GM12878 (cell line): ENCODE data around the gene TEX9. TPM values are rescaled to one million over a fixed set of nuclear protein-coding genes. Genes with fewer than 3 reads are reported as not detected.

Source experiments
- ATAC-seq: fragments of 200-7000 bp; cut with Tn5 transposase; 3 replicates; pipeline ENCODE4 v1.9.1; 2020; ENCODE audit warnings: mild to moderate bottlenecking, moderate library complexity
- BruUV-seq: library from RNA; stranded (reverse); fragments of 400-500 nt; replicated peaks from 2 replicates; lab custom pipeline; 2021; lab: Mats Ljungman, UMichigan
- CTCF ChIA-PET: fragments of 300-600 bp; sonication (Branson Sonifier 250); formaldehyde crosslinking; extraction: SDS; loops from one replicate; lab custom pipeline; 2021; ENCODE audit warnings: inconsistent platforms; lab: Yijun Ruan, JAX
- POLR2A ChIA-PET: fragments of 350-600 bp; formaldehyde crosslinking; extraction: SDS; loops from one replicate; lab custom pipeline; 2021; ENCODE audit warnings: inconsistent platforms; lab: Charles Lee
- RAD21 ChIA-PET: fragments of 300-600 bp; sonication (Branson Sonifier 250); formaldehyde crosslinking; loops from one replicate; lab custom pipeline; 2023; ENCODE audit warnings: antibody characterized with exemption; ENCODE audit not compliant: unreplicated experiment; lab: Charles Lee
- SMC1A ChIA-PET: fragments of 300-600 bp; sonication (Branson Sonifier 250); formaldehyde crosslinking; loops from one replicate; lab custom pipeline; 2023; ENCODE audit not compliant: unreplicated experiment, uncharacterized antibody; lab: Charles Lee
- DNase-seq: peaks from one replicate; pipeline ENCODE4 v3.0.0-alpha.2; 2011; ENCODE audit warnings: low read depth, low spot score
- FAIRE-seq: peaks from 3 replicates; lab custom pipeline; 2011; peaks lifted over from hg19 to GRCh38; lab: Jason Lieb, UNC
- H2AFZ ChIP-seq: 2 replicates; pipeline ENCODE4 v1.6.0; 2011; ENCODE audit warnings: low read depth, low read length, control low read depth; ENCODE audit not compliant: control insufficient read depth
- H3K27ac ChIP-seq: 2 replicates; pipeline ENCODE4 v1.5.1; 2011; ENCODE audit warnings: control low read depth; ENCODE audit not compliant: control insufficient read depth, insufficient read depth
- H3K27me3 ChIP-seq, 2 experiments: replicated peaks in 1 of 2; 2 replicates each; pipeline versions ENCODE4 v1.6.0 to v1.6.1; 2011; ENCODE audit warnings: low read length in 1 of 2; ENCODE audit not compliant: control insufficient read depth in 2 of 2, insufficient read depth in 2 of 2
- H3K36me3 ChIP-seq, 2 experiments: 2 replicates each; pipeline ENCODE4 v1.5.1; 2011; ENCODE audit warnings: low read length in 1 of 2; ENCODE audit not compliant: control insufficient read depth in 2 of 2, insufficient read depth in 2 of 2
- H3K4me1 ChIP-seq: 2 replicates; pipeline ENCODE4 v1.6.1; 2011; ENCODE audit warnings: mild to moderate bottlenecking, low read length, moderate library complexity, mixed read lengths; ENCODE audit not compliant: control insufficient read depth, insufficient read depth
- H3K4me2 ChIP-seq: 2 replicates; pipeline ENCODE4 v1.6.0; 2011; ENCODE audit warnings: control low read depth; ENCODE audit not compliant: control insufficient read depth, insufficient read depth
- H3K4me3 ChIP-seq: fragments of 200-600 bp; sonication (generic); 2 replicates; pipeline ENCODE4 v1.5.1; 2016
- H3K79me2 ChIP-seq: 2 replicates; pipeline ENCODE4 v1.6.0; 2011; ENCODE audit warnings: low read length; ENCODE audit not compliant: control insufficient read depth, insufficient read depth
- H3K9ac ChIP-seq: 2 replicates; pipeline ENCODE4 v1.8.0; 2011; ENCODE audit warnings: low read length, control low read depth, mixed read lengths; ENCODE audit not compliant: control insufficient read depth, insufficient read depth
- H3K9me3 ChIP-seq: replicated peaks from 3 replicates; pipeline ENCODE4 v1.5.1; 2011; ENCODE audit warnings: mild to moderate bottlenecking, low read length; ENCODE audit not compliant: control insufficient read depth, insufficient read depth
- H4K20me1 ChIP-seq: 2 replicates; pipeline ENCODE4 v1.6.0; 2011; ENCODE audit not compliant: control insufficient read depth, insufficient read depth
- CEBPB ChIP-seq, 2 experiments: fragments of 150-350 bp in 1 of 2; IDR thresholded peaks; 2 replicates each; pipeline ENCODE4 v1.6.1; 2012 to 2014; ENCODE audit warnings: low read depth in 2 of 2, low read length in 2 of 2, borderline replicate concordance in 1 of 2, inconsistent platforms in 1 of 2
- E2F8 ChIP-seq: fragments of 450-650 bp; IDR thresholded peaks from 2 replicates; pipeline ENCODE4 v1.6.1; 2018; ENCODE audit warnings: mild to moderate bottlenecking, low read depth, moderate library complexity; ENCODE audit not compliant: partially characterized antibody
- ESRRA ChIP-seq: IDR thresholded peaks from 2 replicates; pipeline ENCODE4 v1.6.1; 2012; ENCODE audit warnings: mild to moderate bottlenecking, low read length, improper control_type of control experiment
- GABPA ChIP-seq: IDR thresholded peaks from 2 replicates; pipeline ENCODE4 v1.6.1; 2014; ENCODE audit warnings: antibody characterized with exemption, low read depth, mild to moderate bottlenecking, inconsistent platforms
- IRF5 ChIP-seq: fragments of 450-650 bp; IDR thresholded peaks from 2 replicates; pipeline ENCODE4 v1.6.1; 2017; ENCODE audit warnings: borderline replicate concordance
- MTA3 ChIP-seq: IDR thresholded peaks from 2 replicates; pipeline ENCODE4 v1.6.1; 2012; ENCODE audit warnings: low read length, inconsistent platforms, borderline replicate concordance
- RBBP5 ChIP-seq: fragments of 200-600 bp; sonication (generic); conservative IDR thresholded peaks from 2 replicates; pipeline ENCODE4 v1.6.1; 2016
- SREBF2 ChIP-seq: IDR thresholded peaks from 2 replicates; pipeline ENCODE4 v1.6.1; 2012; ENCODE audit warnings: mild to moderate bottlenecking, low read length
- TARDBP ChIP-seq: IDR thresholded peaks from 2 replicates; pipeline ENCODE4 v1.6.1; 2016; ENCODE audit warnings: borderline replicate concordance
- YBX1 ChIP-seq: fragments of 450-650 bp; IDR thresholded peaks from 2 replicates; pipeline ENCODE4 v1.6.1; 2016; ENCODE audit warnings: antibody characterized with exemption
- ZNF207 ChIP-seq: fragments of 450-650 bp; IDR thresholded peaks from 2 replicates; pipeline ENCODE4 v1.6.1; 2014; ENCODE audit warnings: antibody characterized with exemption, mild to moderate bottlenecking, borderline replicate concordance
- ZNF274 ChIP-seq: IDR thresholded peaks from one replicate; pipeline ENCODE4 v1.8.0; 2011; ENCODE audit not compliant: insufficient read length, insufficient read depth
- WGBS: methylation state at CpG from one replicate; pipeline ENCODE4 v1.1.6; 2016; ENCODE audit warnings: low lambda C conversion rate; ENCODE audit not compliant: insufficient replicate concordance, insufficient coverage; ENCODE audit errors: missing lambda C conversion rate; 5-methylcytosine and 5-hydroxymethylcytosine counted together
- in situ Hi-C: fragments of 300-500 bp; cut with MboI; formaldehyde crosslinking; loops from 9 replicates; pipeline ENCODE4 v1.14.3; 2018; ENCODE audit warnings: mixed read lengths
- intact Hi-C: fragments of 100-400 bp; cut with micrococcal nuclease; formaldehyde crosslinking; loops from one replicate; pipeline ENCODE4 v1.14.2; 2022; ENCODE audit not compliant: unreplicated experiment
- polyA plus RNA-seq, 11 experiments: library from polyadenylated mRNA; depleted of rRNA in 4 of 11; unstranded in 6 of 11; stranded (reverse) in 5 of 11; fragments of >200 nt; fragmentation: Nextera tagmentation in 4 of 11; fragmentation: Illumina TruSeq in 1 of 11; extraction: Ambion mirVana in 4 of 11; extraction: Trizol in 1 of 11; gene quantifications; 1 replicate in 1 of 11; 2 replicates in 10 of 11; pipeline versions ENCODE4 v1.2.1 to v1.2.3, GENCODE V29; 2011 to 2016; ENCODE audit warnings: inconsistent platforms in 2 of 11, missing spikeins in 2 of 11, low read depth in 1 of 11
- total RNA-seq, 4 experiments: library from RNA; depleted of rRNA in 3 of 4; stranded (reverse); fragments of >200 nt in 3 of 4; fragmentation: Illumina TruSeq in 1 of 4; extraction: Trizol in 1 of 4; gene quantifications; 2 replicates each; pipeline versions ENCODE4 v1.2.1 to v1.2.3, GENCODE V29; 2013 to 2021

The TEX9 gene
- total and polyA plus RNA-seq, 10 of the 15 experiments (the other 5 are each of a cell fraction or from before 2014, with no cell fraction given): 9.0 to 155 (median 70.0) TPM

GRCh38 chr15:56346414-56346813, 18.8 kb upstream of the TEX9 start:
- ChIA-PET POLR2A (no interaction called here), SMC1A (interaction anchor here (1.0 kb wide), 1 partner anchor 83 kb away, joined by 3 read pairs; no protein-coding TSS in a partner anchor), RAD21 (no interaction called here), CTCF (no interaction called here)
- H2AFZ ChIP-seq: no peak overlapping the region
- BruUV-seq: no TSS peak
- in situ Hi-C loops: no loop called here
- no peaks in the 10 kb centered on the region for H3K79me2 ChIP-seq
- H3K4me1 ChIP-seq: no peaks in the 10 kb centered on the region
- H3K9ac ChIP-seq: no peak overlapping the region
- H3K27me3 ChIP-seq: no peaks in the 10 kb centered on the region
- ATAC-seq (no peak), DNase-seq (no peak), FAIRE-seq (no peak)
- no peak overlapping the region for H3K4me2 ChIP-seq
- no peaks in the 10 kb centered on the region for H4K20me1 ChIP-seq
- no peaks in the 10 kb centered on the region for H3K9me3 ChIP-seq
- no peak overlapping the region for H3K4me3 ChIP-seq
- H3K36me3 ChIP-seq: no peaks in the 10 kb centered on the region
- no peak for TF ChIP-seq E2F8
- no peak for TF ChIP-seq IRF5
- no peak for TF ChIP-seq CEBPB (IDR thresholded peaks at IDR 0.05; ENCODE audit: borderline replicate concordance in 1 of 2, low read depth in 2 of 2, low read length in 2 of 2)
- TF ChIP-seq ESRRA: no peak
- no peak for TF ChIP-seq YBX1
- TF ChIP-seq ZNF274: no peak
- no peak for TF ChIP-seq SREBF2
- no peak for TF ChIP-seq RBBP5
- no peak for TF ChIP-seq MTA3
- no peak for TF ChIP-seq GABPA
- no peak for TF ChIP-seq ZNF207
- TF ChIP-seq TARDBP: no peak
- intact Hi-C loops: no loop called here
- no peak overlapping the region for H3K27ac ChIP-seq
- 63% methylated on average over 3 of the region's 3 CpGs for WGBS
